Stomach smooth muscle (tissue), 2 donors: ENCODE data around the gene RABAC1.

Experiments
- H3K27ac ChIP-seq: one replicate; pipeline ENCODE4 v1.7.0; 2013; ENCODE audit warnings: mild to moderate bottlenecking, low read length, inconsistent platforms
- H3K27me3 ChIP-seq, 2 donors: one replicate each; pipeline ENCODE4 v1.7.0; 2013; ENCODE audit warnings: low read length in 2 of 2; ENCODE audit not compliant: insufficient read depth in 2 of 2, control insufficient read depth in 1 of 2
- H3K36me3 ChIP-seq, 2 donors: one replicate each; pipeline ENCODE4 v1.7.0; 2013; ENCODE audit warnings: low read length in 2 of 2; ENCODE audit not compliant: control insufficient read depth in 2 of 2, insufficient read depth in 2 of 2
- H3K4me1 ChIP-seq: one replicate; pipeline ENCODE4 v1.7.0; 2013; ENCODE audit warnings: low read length; ENCODE audit not compliant: control insufficient read depth, insufficient read depth
- H3K4me3 ChIP-seq, 2 donors: one replicate each; pipeline ENCODE4 v1.7.0; 2013; ENCODE audit warnings: low read length in 2 of 2
- H3K9ac ChIP-seq, 2 donors: one replicate each; pipeline ENCODE4 v1.7.0; 2013; ENCODE audit warnings: low read length in 2 of 2, mild to moderate bottlenecking in 1 of 2
- H3K9me3 ChIP-seq, 2 donors: one replicate each; pipeline ENCODE4 v1.7.0; 2013; ENCODE audit warnings: low read length in 2 of 2; ENCODE audit not compliant: control insufficient read depth in 2 of 2
- donor health status: healthy.
- donor health status: Pancreatic carcinoma.

The RABAC1 gene

DNA sequence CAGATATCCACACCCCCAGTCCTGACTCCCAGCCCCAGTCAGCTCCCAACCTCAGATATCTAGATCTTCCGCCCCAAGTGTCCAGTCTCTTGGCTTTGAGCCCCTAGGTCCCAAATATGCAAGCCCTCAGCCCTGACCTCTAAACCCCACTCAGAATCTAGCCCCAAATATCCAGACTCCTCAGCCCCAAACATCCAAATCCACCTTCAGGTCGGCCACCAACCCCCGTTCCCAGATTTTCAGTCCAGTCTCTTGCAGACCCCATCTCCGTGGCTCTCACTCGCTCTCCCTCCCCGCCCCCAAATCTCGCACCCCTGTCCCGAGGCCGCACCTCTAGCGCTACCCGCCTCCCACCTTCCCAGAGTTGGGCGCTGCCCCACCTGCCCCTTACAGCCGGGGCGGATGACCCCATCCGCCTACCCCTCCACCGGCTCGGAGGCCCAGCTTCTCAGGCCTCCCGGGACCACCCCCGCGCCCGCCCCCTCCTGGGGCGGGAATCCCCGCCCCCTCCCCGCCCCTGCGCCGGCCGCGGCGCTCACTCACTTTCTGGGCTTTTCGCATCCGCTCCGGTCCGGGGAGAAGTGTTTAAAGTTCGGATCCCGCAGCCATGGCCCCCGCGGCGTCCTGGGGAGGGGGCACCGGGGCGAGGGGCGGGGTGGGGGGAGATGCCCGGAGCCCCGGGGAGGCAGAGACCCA lies 31.5 kb downstream of the RABAC1 start:
- Histone ChIP-seq H3K36me3 (no peaks in the 10 kb centered on the region), H3K27me3 (peaks cover 83 to 92% of the 10 kb centered on the region in 2 donors), H3K4me1 (peaks cover 12% of the 10 kb centered on the region), H3K27ac (no peak overlapping the region), H3K9ac (no peak overlapping the region), H3K4me3 (peak overlapping the region in 1 of 2 donors; percentile 40), H3K9me3 (peaks cover 0 to 5% of the 10 kb centered on the region in 2 donors)

- Histone ChIP-seq H3K9me3 (peaks cover 0 to 5% of the 10 kb centered on the region in 2 donors), H3K27me3 (peaks cover 84 to 92% of the 10 kb centered on the region in 2 donors), H3K4me3 (no peak overlapping the region), H3K27ac (no peak overlapping the region), H3K9ac (no peak overlapping the region), H3K4me1 (peaks cover 12% of the 10 kb centered on the region), H3K36me3 (no peaks in the 10 kb centered on the region)
Measured at GRCh38 chr19:41926763-41927496, 32.2 kb downstream of the RABAC1 start.

- no peak overlapping the region for H3K9ac ChIP-seq
- H3K9me3 ChIP-seq: peaks cover 0 to 5% of the 10 kb centered on the region in 2 donors
- H3K4me1 ChIP-seq: peaks cover 12% of the 10 kb centered on the region
- H3K27me3 ChIP-seq: peaks cover 81 to 89% of the 10 kb centered on the region in 2 donors
- H3K27ac ChIP-seq: no peak overlapping the region
- H3K36me3 ChIP-seq: no peaks in the 10 kb centered on the region
- H3K4me3 ChIP-seq: no peak overlapping the region
Measured at GRCh38 chr19:41926028-41926762, 32.9 kb downstream of the RABAC1 start.

DNA sequence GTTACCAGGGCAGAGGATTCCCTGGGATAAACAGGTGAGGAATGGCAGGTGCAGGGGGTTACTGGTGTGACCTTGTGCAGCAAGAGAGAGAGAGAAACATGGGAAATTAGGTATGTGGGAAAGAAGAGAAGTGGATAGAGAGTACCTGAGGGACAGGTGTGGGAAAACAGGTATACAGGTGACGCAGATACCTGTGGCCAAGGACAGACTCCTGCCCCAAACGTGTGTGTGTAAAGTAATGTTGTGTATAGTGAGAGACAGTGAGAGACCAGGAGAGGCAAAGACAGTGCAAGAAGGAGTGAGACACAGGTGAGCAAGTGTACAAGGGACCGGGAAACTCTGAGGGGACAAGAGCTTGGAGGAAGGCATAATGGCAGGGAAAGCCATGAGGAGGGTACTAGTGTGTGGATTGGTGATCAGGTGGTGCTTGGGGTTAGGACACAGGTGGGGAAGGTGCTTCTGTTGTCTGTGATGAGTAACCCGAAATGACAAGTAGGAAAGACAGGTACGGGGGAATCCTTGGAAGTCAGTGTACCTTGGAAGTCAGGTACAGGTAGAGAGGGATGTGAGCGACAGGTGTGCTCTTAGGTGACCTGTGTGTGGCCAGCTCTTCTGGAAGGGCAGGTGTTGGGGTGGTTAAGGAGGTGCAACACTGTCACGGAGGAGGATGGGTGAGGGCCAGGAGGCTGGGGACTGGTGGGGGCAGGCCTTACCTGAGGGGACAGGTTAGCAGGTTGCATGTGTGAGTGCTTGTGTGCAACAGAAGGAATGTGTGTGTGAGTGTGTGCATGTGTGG lies 33.7 kb downstream of the RABAC1 start:
- Histone ChIP-seq H3K36me3 (no peaks in the 10 kb centered on the region), H3K27ac (no peak overlapping the region), H3K4me3 (no peak overlapping the region), H3K27me3 (peaks cover 79 to 88% of the 10 kb centered on the region in 2 donors), H3K4me1 (peaks cover 12% of the 10 kb centered on the region), H3K9me3 (peaks cover 0 to 5% of the 10 kb centered on the region in 2 donors), H3K9ac (no peak overlapping the region)

GRCh38 chr19:41924151-41925145 lies 34.7 kb downstream of the RABAC1 start:
- H3K9me3 ChIP-seq: peaks cover 0 to 5% of the 10 kb centered on the region in 2 donors
- H3K4me3 ChIP-seq: no peak overlapping the region
- H3K27me3 ChIP-seq: peaks cover 79 to 86% of the 10 kb centered on the region in 2 donors
- H3K27ac ChIP-seq: no peak overlapping the region
- no peak overlapping the region for H3K9ac ChIP-seq
- peaks cover 12% of the 10 kb centered on the region for H3K4me1 ChIP-seq
- no peaks in the 10 kb centered on the region for H3K36me3 ChIP-seq

- Histone ChIP-seq H3K4me3 (no peak overlapping the region), H3K9ac (no peak overlapping the region), H3K9me3 (peaks cover 0 to 5% of the 10 kb centered on the region in 2 donors), H3K4me1 (peaks cover 2% of the 10 kb centered on the region), H3K27ac (no peak overlapping the region), H3K27me3 (peaks cover 82 to 85% of the 10 kb centered on the region in 2 donors), H3K36me3 (no peaks in the 10 kb centered on the region)
Measured at GRCh38 chr19:41923045-41923788, 35.9 kb downstream of the RABAC1 start.

DNA sequence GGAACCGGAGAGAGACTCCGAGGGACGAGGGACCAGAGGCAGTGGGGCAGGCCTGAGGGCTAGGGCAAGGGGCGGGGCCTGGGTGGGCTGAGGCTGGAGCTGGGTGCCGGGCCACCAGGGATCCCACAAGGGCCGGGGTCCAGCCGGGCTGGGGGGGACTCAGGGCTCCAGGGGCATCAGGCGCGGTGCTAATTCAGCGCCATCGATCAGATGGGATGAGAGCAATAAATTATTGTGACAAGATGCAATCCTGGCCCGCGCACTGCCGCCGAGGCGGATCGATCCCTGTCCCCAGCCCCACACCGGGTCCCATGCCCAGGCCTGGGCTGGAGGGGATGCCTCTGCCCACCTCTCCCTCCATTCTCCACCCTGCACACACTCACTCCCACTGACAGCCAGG lies 36.5 kb downstream of the RABAC1 start:
- H3K27me3 ChIP-seq: peaks cover 84 to 88% of the 10 kb centered on the region in 2 donors

DNA sequence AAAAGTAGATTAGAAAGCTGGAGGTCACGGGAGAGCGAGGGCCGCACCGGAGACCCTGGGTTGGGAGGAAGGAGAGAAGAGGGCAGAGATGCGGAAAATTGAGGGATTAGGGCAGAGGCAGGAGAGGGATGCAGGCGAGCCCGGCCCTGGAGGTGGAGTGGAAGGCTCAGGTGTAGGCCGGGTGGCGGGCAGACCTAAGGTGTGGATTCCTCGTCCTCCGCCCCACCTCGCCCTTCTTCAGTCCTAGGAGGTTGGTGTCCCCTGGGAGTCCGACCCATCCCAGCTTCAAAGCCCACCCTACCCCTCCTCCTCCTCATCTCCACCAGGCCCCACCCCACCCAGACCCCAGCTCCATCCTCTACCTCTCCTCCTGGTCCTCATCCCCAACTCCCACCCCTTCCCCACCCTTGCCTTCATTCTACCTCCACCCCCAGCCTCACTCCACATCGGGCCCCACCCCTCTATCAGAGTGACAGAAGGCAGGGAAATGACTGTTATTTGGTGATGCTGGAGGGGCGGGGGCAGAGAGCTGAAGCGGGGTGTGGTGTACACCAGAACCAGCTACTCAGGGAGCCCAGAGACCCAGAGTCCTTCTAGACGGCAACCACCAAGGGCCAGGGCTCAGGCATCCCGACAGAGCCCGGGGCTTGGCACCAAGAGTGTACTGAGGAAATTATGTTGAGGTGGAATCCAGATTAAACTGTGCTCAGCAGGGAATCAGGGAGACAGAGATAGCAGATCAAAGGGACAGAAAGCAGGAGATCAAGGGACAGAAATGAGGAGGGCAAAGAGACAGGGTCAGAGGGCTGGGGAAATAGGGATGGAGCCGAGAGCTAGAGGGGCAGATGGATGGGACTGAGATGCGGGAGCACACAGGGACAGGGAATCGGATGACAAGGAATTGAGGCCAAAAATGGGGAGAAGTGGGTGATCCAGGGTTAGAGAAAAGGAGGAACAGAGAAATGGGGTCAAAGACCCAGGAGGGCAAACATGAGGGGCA lies 37.2 kb downstream of the RABAC1 start:
- peaks cover 0 to 5% of the 10 kb centered on the region in 2 donors for H3K9me3 ChIP-seq
- H3K4me3 ChIP-seq: no peak overlapping the region
- H3K27me3 ChIP-seq: peaks cover 84% of the 10 kb centered on the region in 2 donors
- no peak overlapping the region for H3K9ac ChIP-seq
- H3K4me1 ChIP-seq: no peaks in the 10 kb centered on the region
- no peaks in the 10 kb centered on the region for H3K36me3 ChIP-seq
- H3K27ac ChIP-seq: no peak overlapping the region

More for the DNA sequence above, 36.5 kb downstream of the RABAC1 start:
- Histone ChIP-seq H3K9ac (no peak overlapping the region), H3K4me1 (no peaks in the 10 kb centered on the region), H3K36me3 (no peaks in the 10 kb centered on the region), H3K27ac (no peak overlapping the region), H3K9me3 (peaks cover 0 to 5% of the 10 kb centered on the region in 2 donors), H3K4me3 (no peak overlapping the region)
